A549 (cell line): ENCODE measurements around the gene MBP. TPM values are rescaled to one million over a fixed set of nuclear protein-coding genes. Genes with fewer than 3 reads are reported as not detected.

Experiments
- ATAC-seq, 2 experiments: fragments of 200-7000 bp in 1 of 2; fragments of >200 bp in 1 of 2; cut with Nextera tagmentation in 1 of 2; cut with Tn5 transposase in 1 of 2; 3 replicates each; pipeline versions ENCODE4 v1.8.0 to v1.9.1; 2018 to 2020; ENCODE audit warnings: mild to moderate bottlenecking in 1 of 2, moderate library complexity in 1 of 2
- CTCF ChIA-PET: fragments of 300-600 bp; sonication (Branson Sonifier 250); formaldehyde crosslinking; extraction: SDS; loops from one replicate; lab custom pipeline; 2021; ENCODE audit warnings: antibody characterized with exemption, inconsistent platforms; lab: Yijun Ruan, JAX
- POLR2A ChIA-PET: fragments of 350-600 bp; formaldehyde crosslinking; extraction: SDS; loops from one replicate; lab custom pipeline; 2021; ENCODE audit warnings: antibody characterized with exemption, inconsistent platforms; lab: Yijun Ruan, JAX
- DNase-seq, 2 experiments: peaks; one replicate each; pipeline versions ENCODE4 v3.0.0 to v3.0.0-alpha.2; 2011 to 2016; ENCODE audit warnings: low read depth in 1 of 2, low spot score in 1 of 2
- FAIRE-seq: peaks from 2 replicates; lab custom pipeline; 2011; peaks lifted over from hg19 to GRCh38; lab: Jason Lieb, UNC
- H3K27ac ChIP-seq, 2 experiments: fragments of >200 bp; sonication (Bioruptor Twin); formaldehyde crosslinking; 3 replicates each; pipeline ENCODE4 v1.5.1; 2016 to 2017
- H3K4me1 ChIP-seq: fragments of >200 bp; sonication (Bioruptor Twin); formaldehyde crosslinking; 3 replicates; pipeline ENCODE4 v1.6.1; 2016
- H3K4me2 ChIP-seq: fragments of >200 bp; sonication (Bioruptor Twin); formaldehyde crosslinking; 3 replicates; pipeline ENCODE4 v1.6.1; 2016
- H3K4me3 ChIP-seq: fragments of >200 bp; sonication (Bioruptor Twin); formaldehyde crosslinking; 3 replicates; pipeline ENCODE4 v1.5.1; 2016
- H3K9me3 ChIP-seq: fragments of >200 bp; sonication (Bioruptor Twin); formaldehyde crosslinking; 3 replicates; pipeline ENCODE4 v1.6.1; 2016
- CBX2 ChIP-seq: fragments of 200-600 bp; sonication (generic); IDR thresholded peaks from 2 replicates; pipeline ENCODE4 v1.6.1; 2016; ENCODE audit warnings: low read depth, mild to moderate bottlenecking, borderline replicate concordance
- CBX8 ChIP-seq: fragments of 200-600 bp; sonication (generic); IDR thresholded peaks from 2 replicates; pipeline ENCODE4 v1.6.1; 2016
- CTCF ChIP-seq: fragments of >200 bp; sonication (Bioruptor Twin); formaldehyde crosslinking; IDR thresholded peaks from 3 replicates; pipeline ENCODE4 v1.5.1; 2016
- EHF ChIP-seq: fragments of 250-450 bp; sonication (Bioruptor Pico); IDR thresholded peaks from 2 replicates; pipeline ENCODE4 v1.5.0; 2020; ENCODE audit warnings: mild to moderate bottlenecking
- ESRRA ChIP-seq: fragments of 150-350 bp; IDR thresholded peaks from 2 replicates; pipeline ENCODE4 v1.6.1; 2014; ENCODE audit warnings: mild to moderate bottlenecking, low read length, borderline replicate concordance
- FOXS1 ChIP-seq: fragments of 250-450 bp; sonication (Bioruptor Pico); IDR thresholded peaks from 2 replicates; pipeline ENCODE4 v1.5.0; 2020; ENCODE audit warnings: mild to moderate bottlenecking, moderate library complexity
- GATA3 ChIP-seq: IDR thresholded peaks from 2 replicates; pipeline ENCODE4 v1.6.1; 2012; ENCODE audit warnings: borderline replicate concordance
- HEYL ChIP-seq: fragments of 250-450 bp; sonication (Bioruptor Pico); IDR thresholded peaks from 2 replicates; pipeline ENCODE4 v1.8.0; 2021; ENCODE audit warnings: mild to moderate bottlenecking, moderate library complexity
- HOXA7 ChIP-seq: fragments of 250-450 bp; sonication (Bioruptor Pico); IDR thresholded peaks from 2 replicates; pipeline ENCODE4 v1.5.0; 2020; ENCODE audit warnings: mild to moderate bottlenecking, moderate library complexity
- HOXB5 ChIP-seq: fragments of 250-450 bp; sonication (Bioruptor Pico); IDR thresholded peaks from 2 replicates; pipeline ENCODE4 v1.5.0; 2020; ENCODE audit warnings: mild to moderate bottlenecking, moderate library complexity
- JUN ChIP-seq, 2 experiments: fragments of >200 bp; sonication (Bioruptor Twin); formaldehyde crosslinking; IDR thresholded peaks; 2 replicates in 1 of 2; 3 replicates in 1 of 2; pipeline ENCODE4 v1.6.1; 2016 to 2017
- MAFK ChIP-seq: fragments of 450-650 bp; IDR thresholded peaks from 2 replicates; pipeline ENCODE4 v1.6.1; 2014; ENCODE audit not compliant: partially characterized antibody
- NPAS2 ChIP-seq: fragments of 250-450 bp; sonication (Bioruptor Pico); IDR thresholded peaks from 2 replicates; pipeline ENCODE4 v1.8.0; 2022; ENCODE audit warnings: mild to moderate bottlenecking, moderate library complexity, borderline replicate concordance
- POLR2AphosphoS2 ChIP-seq: conservative IDR thresholded peaks from 2 replicates; pipeline ENCODE4 v1.6.1; 2012; ENCODE audit warnings: low read length, improper control_type of control experiment, inconsistent platforms
- RAD21 ChIP-seq, 2 experiments: fragments of >200 bp in 1 of 2; sonication (Bioruptor Twin) in 1 of 2; formaldehyde crosslinking in 1 of 2; IDR thresholded peaks in 1 of 2; conservative IDR thresholded peaks in 1 of 2; 2 replicates in 1 of 2; 3 replicates in 1 of 2; pipeline ENCODE4 v1.6.1; 2012 to 2018; ENCODE audit warnings: inconsistent platforms in 1 of 2
- REST ChIP-seq: fragments of 200-600 bp; sonication (generic); IDR thresholded peaks from 2 replicates; pipeline ENCODE4 v1.6.1; 2016; ENCODE audit warnings: antibody characterized with exemption, mild to moderate bottlenecking, moderate library complexity
- RFX5 ChIP-seq: fragments of 450-650 bp; IDR thresholded peaks from 2 replicates; pipeline ENCODE4 v1.7.1; 2014; ENCODE audit warnings: antibody characterized with exemption, mild to moderate bottlenecking, moderate library complexity
- RNF2 ChIP-seq: fragments of 200-600 bp; sonication (generic); IDR thresholded peaks from 2 replicates; pipeline ENCODE4 v1.6.1; 2016; ENCODE audit warnings: low read depth, mild to moderate bottlenecking, antibody characterized with exemption, moderate library complexity, borderline replicate concordance
- TFCP2L1 ChIP-seq: fragments of 250-450 bp; sonication (Bioruptor Pico); IDR thresholded peaks from 2 replicates; pipeline ENCODE4 v1.5.0; 2021; ENCODE audit warnings: mild to moderate bottlenecking
- ZC3H11A ChIP-seq: fragments of 450-650 bp; IDR thresholded peaks from 2 replicates; pipeline ENCODE4 v1.6.1; 2014; ENCODE audit warnings: antibody characterized with exemption, mild to moderate bottlenecking
- WGBS: methylation state at CpG from one replicate; pipeline ENCODE4 v1.1.6; 2017; ENCODE audit errors: missing lambda C conversion rate; 5-methylcytosine and 5-hydroxymethylcytosine counted together
- polyA plus RNA-seq, 4 experiments: library from polyadenylated mRNA; depleted of rRNA in 3 of 4; stranded (reverse); fragments of >200 nt; fragmentation: RNase III in 1 of 4; extraction: RNeasy Plus Mini Kit Qiagen cat#74134 plus additional on column Dnase treatment in 1 of 4; gene quantifications; 2 replicates in 3 of 4; 3 replicates in 1 of 4; pipeline ENCODE4 v1.2.3, GENCODE V29; 2011 to 2017
- TF ChIP-seq, protein P1 (sequence below): fragments of 450-650 bp; IDR thresholded peaks from 2 replicates; pipeline ENCODE4 v1.6.1; 2014; ENCODE audit warnings: antibody characterized with exemption
- TF ChIP-seq, protein P2 (sequence below): IDR thresholded peaks from 2 replicates; pipeline ENCODE4 v1.6.1; 2012; ENCODE audit warnings: low read depth, borderline replicate concordance

MBP gene
- polyA plus RNA-seq, 2 of the 4 experiments (the other 2 are of a cell fraction), result 8.6 to 33.1 TPM

GRCh38 chr18:77054288-77054605 lies 78.3 kb downstream of the MBP start:
- CTCF ChIA-PET, result interaction anchor here (0.5 to 1.6 kb wide), 12 partner anchors 8 to 252 kb away, joined by 3 to 8 read pairs (median 3); no protein-coding TSS in a partner anchor
- 84% methylated on average over 6 of the region's 6 CpGs for whole genome bisulfite sequencing
- H3K4me3 ChIP-seq, result no peak overlapping the region

DNA sequence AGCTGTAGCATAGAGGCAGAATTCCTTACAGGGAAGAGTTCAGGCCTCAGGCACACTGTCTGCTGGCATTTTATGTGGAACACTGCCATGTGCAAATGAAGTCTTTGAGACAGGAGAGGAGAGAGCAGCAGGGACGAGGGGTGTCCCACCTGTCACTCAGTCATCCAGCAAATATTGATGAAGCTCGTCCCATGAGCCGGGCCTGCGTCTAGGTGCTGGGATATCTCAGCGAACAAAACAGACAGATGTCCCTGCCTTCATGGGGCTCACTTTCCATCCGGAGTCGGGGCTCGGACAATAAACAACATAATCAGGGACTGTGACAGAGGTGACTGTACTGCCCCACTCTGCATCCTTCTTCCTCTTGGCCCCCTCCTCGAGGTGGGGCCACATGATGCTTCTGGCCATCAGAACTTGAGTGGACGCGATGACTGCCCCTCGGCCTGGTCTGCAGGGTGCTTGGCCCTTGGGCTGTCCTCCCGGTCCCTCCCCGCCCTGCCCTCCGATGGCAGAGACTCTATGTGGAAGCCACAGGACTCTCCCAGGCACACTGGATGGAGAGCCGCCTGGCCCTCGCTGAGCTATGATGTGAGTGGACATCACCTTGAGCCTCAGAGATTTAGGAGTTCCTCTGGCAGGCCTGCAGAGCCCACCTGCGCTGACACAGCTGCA lies 78.8 kb downstream of the MBP start:
- no peak overlapping the region for H3K4me3 ChIP-seq
- whole genome bisulfite sequencing, result 79% methylated on average over 11 of the region's 18 CpGs

More at GRCh38 chr18:77054288-77054605, 78.3 kb downstream of the MBP start:
- ATAC-seq, result no peak; a peak in 1 of 6 replicates
- no peak for FAIRE-seq
- peaks cover 34% of the 10 kb centered on the region for H3K4me1 ChIP-seq
- H3K4me2 ChIP-seq, result peak overlapping the region; percentile 60
- POLR2A ChIA-PET, result interaction anchor here (0.7 kb wide), 1 partner anchor 232 kb away, joined by 3 read pairs; the partner anchor contains the start of gene ZNF236
- H3K27ac ChIP-seq, result peak overlapping the region; percentile 80 to 89
- no peak for DNase-seq
- no peaks in the 10 kb centered on the region for H3K9me3 ChIP-seq
- TF ChIP-seq GATA3 (no peak), HEYL (no peak), CBX8 (no peak), EHF (CRISPR knock-in tag) (no peak), HOXB5 (no peak), CBX2 (no peak), RNF2 (no peak), MAFK (no peak)

More for the DNA sequence above, 78.8 kb downstream of the MBP start:
- Histone ChIP-seq H3K4me1 (peaks cover 34% of the 10 kb centered on the region), H3K4me2 (peak overlapping the region; percentile 60; the same call in 2 of the 3 replicates)
- POLR2A ChIA-PET, result no interaction called here
- TF ChIP-seq RFX5 (no peak), POLR2AphosphoS2 (no peak), ZC3H11A (no peak), CBX2 (no peak), RAD21 (conservative IDR thresholded peaks at IDR 0.05 in 1 of 2, IDR thresholded peaks at IDR 0.05 in 1 of 2) (no peak), EHF (CRISPR knock-in tag) (no peak), REST (no peak), JUN (IDR thresholded peaks at IDR 0.05) (no peak), ESRRA (no peak), HOXA7 (CRISPR knock-in tag) (no peak), TFCP2L1 (CRISPR knock-in tag) (no peak), NPAS2 (CRISPR knock-in tag) (no peak), CTCF (no peak), FOXS1 (CRISPR knock-in tag) (no peak), CBX8 (no peak)
- TF ChIP-seq, protein P1, sequence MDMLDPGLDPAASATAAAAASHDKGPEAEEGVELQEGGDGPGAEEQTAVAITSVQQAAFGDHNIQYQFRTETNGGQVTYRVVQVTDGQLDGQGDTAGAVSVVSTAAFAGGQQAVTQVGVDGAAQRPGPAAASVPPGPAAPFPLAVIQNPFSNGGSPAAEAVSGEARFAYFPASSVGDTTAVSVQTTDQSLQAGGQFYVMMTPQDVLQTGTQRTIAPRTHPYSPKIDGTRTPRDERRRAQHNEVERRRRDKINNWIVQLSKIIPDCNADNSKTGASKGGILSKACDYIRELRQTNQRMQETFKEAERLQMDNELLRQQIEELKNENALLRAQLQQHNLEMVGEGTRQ, result no peak
- TF ChIP-seq, protein P2, sequence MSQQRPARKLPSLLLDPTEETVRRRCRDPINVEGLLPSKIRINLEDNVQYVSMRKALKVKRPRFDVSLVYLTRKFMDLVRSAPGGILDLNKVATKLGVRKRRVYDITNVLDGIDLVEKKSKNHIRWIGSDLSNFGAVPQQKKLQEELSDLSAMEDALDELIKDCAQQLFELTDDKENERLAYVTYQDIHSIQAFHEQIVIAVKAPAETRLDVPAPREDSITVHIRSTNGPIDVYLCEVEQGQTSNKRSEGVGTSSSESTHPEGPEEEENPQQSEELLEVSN, result no peak
- TF ChIP-seq, all 56 proteins: peak for 0
- DNase-seq (no peak), FAIRE-seq (no peak), ATAC-seq (no peak)
- CTCF ChIA-PET, result interaction anchor here (0.5 to 1.6 kb wide), 12 partner anchors 7 to 250 kb away, joined by 3 to 8 read pairs (median 3); no protein-coding TSS in a partner anchor
- Histone ChIP-seq H3K27ac (peak overlapping the region; percentile 80 to 89), H3K9me3 (no peaks in the 10 kb centered on the region)
